DOHH2 (cell line): ENCODE data around the gene CD244.

Experiments
- H3F3A ChIP-seq: fragments of 200-600 bp; sonication (generic), shearing (Covaris generic); 2 replicates; pipeline ENCODE4 v1.6.0; 2016; ENCODE audit warnings: antibody characterized with exemption, mild to moderate bottlenecking; ENCODE audit not compliant: control insufficient read depth, insufficient read depth
- H3K27ac ChIP-seq: fragments of 200-600 bp; sonication (generic); 2 replicates; pipeline ENCODE4 v1.5.1; 2014; ENCODE audit warnings: low read depth, mild to moderate bottlenecking, low read length, moderate library complexity
- H3K27me3 ChIP-seq: fragments of 200-600 bp; sonication (generic); 2 replicates; pipeline ENCODE4 v1.6.1; 2014; ENCODE audit warnings: mild to moderate bottlenecking, low read length, mixed read lengths; ENCODE audit not compliant: control insufficient read depth
- H3K36me3 ChIP-seq: fragments of 200-600 bp; sonication (generic); 2 replicates; pipeline ENCODE4 v1.6.1; 2014; ENCODE audit warnings: mild to moderate bottlenecking, low read length, moderate library complexity, mixed read lengths; ENCODE audit not compliant: control insufficient read depth
- H3K4me1 ChIP-seq: fragments of 200-600 bp; sonication (generic); 2 replicates; pipeline ENCODE4 v1.6.1; 2014; ENCODE audit warnings: mild to moderate bottlenecking, low read length, mixed read lengths; ENCODE audit not compliant: control insufficient read depth
- H3K4me2 ChIP-seq: fragments of 200-600 bp; sonication (generic); 2 replicates; pipeline ENCODE4 v1.6.0; 2014; ENCODE audit warnings: mild to moderate bottlenecking, low read length, moderate library complexity
- H3K4me3 ChIP-seq: fragments of 200-600 bp; sonication (generic); 2 replicates; pipeline ENCODE4 v1.5.1; 2014; ENCODE audit warnings: mild to moderate bottlenecking, low read length, mixed read lengths
- H3K79me2 ChIP-seq: fragments of 200-600 bp; sonication (generic); 2 replicates; pipeline ENCODE4 v1.6.1; 2014; ENCODE audit warnings: mild to moderate bottlenecking, low read length, mixed read lengths; ENCODE audit not compliant: control insufficient read depth
- H3K9me2 ChIP-seq: fragments of 200-600 bp; sonication (generic); replicated peaks from 2 replicates; pipeline ENCODE4 v1.6.1; 2014; ENCODE audit warnings: mild to moderate bottlenecking, low read length, mixed read lengths; ENCODE audit not compliant: control insufficient read depth
- H3K9me3 ChIP-seq: fragments of 200-600 bp; sonication (generic); 2 replicates; pipeline ENCODE4 v1.6.1; 2014; ENCODE audit warnings: antibody characterized with exemption, low read length, mixed read lengths; ENCODE audit not compliant: control insufficient read depth, insufficient read depth
- H4K20me1 ChIP-seq: fragments of 200-600 bp; sonication (generic); 2 replicates; pipeline ENCODE4 v1.6.0; 2014; ENCODE audit warnings: low read depth, mild to moderate bottlenecking, antibody characterized with exemption, low read length, moderate library complexity; ENCODE audit not compliant: control insufficient read depth, insufficient read depth
- EZH2phosphoT487 ChIP-seq: fragments of 200-600 bp; sonication (generic); IDR thresholded peaks from 2 replicates; pipeline ENCODE4 v1.6.1; 2017; ENCODE audit warnings: borderline replicate concordance, mild to moderate bottlenecking, antibody characterized with exemption, low read length, moderate library complexity, mixed read lengths
- TF ChIP-seq, protein P1 (sequence below): fragments of 200-600 bp; sonication (generic); IDR thresholded peaks from one replicate; pipeline ENCODE4 v1.5.1; 2014; ENCODE audit warnings: antibody characterized with exemption, mild to moderate bottlenecking, low read depth, low read length; ENCODE audit not compliant: poor library complexity, severe bottlenecking

CD244 gene

GRCh38 chr1:160810486-160810885 lies 52.2 kb downstream of the CD244 start:
- no peak for TF ChIP-seq EZH2phosphoT487
- TF ChIP-seq, protein P1, sequence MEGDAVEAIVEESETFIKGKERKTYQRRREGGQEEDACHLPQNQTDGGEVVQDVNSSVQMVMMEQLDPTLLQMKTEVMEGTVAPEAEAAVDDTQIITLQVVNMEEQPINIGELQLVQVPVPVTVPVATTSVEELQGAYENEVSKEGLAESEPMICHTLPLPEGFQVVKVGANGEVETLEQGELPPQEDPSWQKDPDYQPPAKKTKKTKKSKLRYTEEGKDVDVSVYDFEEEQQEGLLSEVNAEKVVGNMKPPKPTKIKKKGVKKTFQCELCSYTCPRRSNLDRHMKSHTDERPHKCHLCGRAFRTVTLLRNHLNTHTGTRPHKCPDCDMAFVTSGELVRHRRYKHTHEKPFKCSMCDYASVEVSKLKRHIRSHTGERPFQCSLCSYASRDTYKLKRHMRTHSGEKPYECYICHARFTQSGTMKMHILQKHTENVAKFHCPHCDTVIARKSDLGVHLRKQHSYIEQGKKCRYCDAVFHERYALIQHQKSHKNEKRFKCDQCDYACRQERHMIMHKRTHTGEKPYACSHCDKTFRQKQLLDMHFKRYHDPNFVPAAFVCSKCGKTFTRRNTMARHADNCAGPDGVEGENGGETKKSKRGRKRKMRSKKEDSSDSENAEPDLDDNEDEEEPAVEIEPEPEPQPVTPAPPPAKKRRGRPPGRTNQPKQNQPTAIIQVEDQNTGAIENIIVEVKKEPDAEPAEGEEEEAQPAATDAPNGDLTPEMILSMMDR, result no peak
- no peaks in the 10 kb centered on the region for H3K9me2 ChIP-seq
- no peak overlapping the region for H3K4me2 ChIP-seq
- H4K20me1 ChIP-seq, result no peaks in the 10 kb centered on the region
- no peaks in the 10 kb centered on the region for H3K4me1 ChIP-seq
- H3K79me2 ChIP-seq, result no peaks in the 10 kb centered on the region
- no peaks in the 10 kb centered on the region for H3K36me3 ChIP-seq
- no peaks in the 10 kb centered on the region for H3F3A ChIP-seq
- H3K9me3 ChIP-seq, result 0 out of 2 replicates have a peak, but pooled peaks cover 7% of the 10 kb centered on the region
- H3K4me3 ChIP-seq, result no peak overlapping the region
- no peaks in the 10 kb centered on the region; the same call in 1 of the 2 replicates for H3K27me3 ChIP-seq
- no peak overlapping the region for H3K27ac ChIP-seq

DNA sequence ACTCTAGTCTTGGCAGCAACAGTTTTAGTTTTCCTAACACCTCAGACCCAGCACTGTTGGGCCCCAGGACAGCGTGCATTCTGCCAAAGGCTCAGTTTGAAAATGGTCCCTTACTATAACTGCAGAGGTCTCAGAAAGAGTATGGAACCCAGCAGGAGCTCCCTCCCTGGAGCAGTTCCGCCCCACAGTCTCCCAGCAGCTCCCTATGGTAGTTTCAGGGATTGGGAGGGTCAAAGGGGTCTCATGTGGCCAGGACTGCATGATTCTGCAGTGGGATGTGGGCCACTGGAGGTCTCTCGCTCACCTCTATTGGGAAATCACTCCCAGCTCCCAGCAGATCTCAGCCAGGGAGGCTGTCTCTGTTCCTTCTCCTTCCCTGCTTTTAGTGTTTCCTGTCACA lies 54.4 kb downstream of the CD244 start:
- no peaks in the 10 kb centered on the region for H4K20me1 ChIP-seq
- no peaks in the 10 kb centered on the region for H3K36me3 ChIP-seq
- H3K27ac ChIP-seq, result no peak overlapping the region
- no peaks in the 10 kb centered on the region for H3F3A ChIP-seq
- no peaks in the 10 kb centered on the region for H3K9me2 ChIP-seq
- no peak overlapping the region for H3K4me3 ChIP-seq
- TF ChIP-seq EZH2phosphoT487, result no peak
- TF ChIP-seq, protein P1, result no peak
- no peaks in the 10 kb centered on the region; the same call in 1 of the 2 replicates for H3K27me3 ChIP-seq
- H3K4me2 ChIP-seq, result no peak overlapping the region
- 0 out of 2 replicates have a peak, but pooled peaks cover 7% of the 10 kb centered on the region for H3K9me3 ChIP-seq
- H3K4me1 ChIP-seq, result no peaks in the 10 kb centered on the region
- no peaks in the 10 kb centered on the region for H3K79me2 ChIP-seq

- H3K27ac ChIP-seq, result no peak overlapping the region
- TF ChIP-seq, protein P1, result no peak
- no peak for TF ChIP-seq EZH2phosphoT487
- H3K9me3 ChIP-seq, result 0 out of 2 replicates have a peak, but pooled peaks cover 7% of the 10 kb centered on the region
- no peaks in the 10 kb centered on the region for H3K79me2 ChIP-seq
- H3K27me3 ChIP-seq, result no peaks in the 10 kb centered on the region; the same call in 1 of the 2 replicates
- no peaks in the 10 kb centered on the region for H4K20me1 ChIP-seq
- H3K4me2 ChIP-seq, result no peak overlapping the region
- no peak overlapping the region for H3K4me3 ChIP-seq
- no peaks in the 10 kb centered on the region for H3F3A ChIP-seq
- H3K9me2 ChIP-seq, result no peaks in the 10 kb centered on the region
- H3K36me3 ChIP-seq, result no peaks in the 10 kb centered on the region
- H3K4me1 ChIP-seq, result no peaks in the 10 kb centered on the region
Measured at GRCh38 chr1:160807738-160808137, 54.9 kb downstream of the CD244 start.
